NB4 (cell line): ENCODE measurements around the gene SLC51A.

Experiments used
- DNase-seq: peaks from one replicate; pipeline ENCODE4 v3.0.0; 2010; ENCODE audit warnings: low read depth
- H3K4me3 ChIP-seq: one replicate; pipeline ENCODE4 v1.5.1; 2011; ENCODE audit warnings: mild to moderate bottlenecking, low read depth, low read length, moderate library complexity
- MYC ChIP-seq: IDR thresholded peaks from 2 replicates; pipeline ENCODE4 v1.6.1; 2011; ENCODE audit warnings: low read depth, low read length
- POLR2A ChIP-seq: IDR thresholded peaks from 2 replicates; pipeline ENCODE4 v1.6.1; 2011; ENCODE audit warnings: mild to moderate bottlenecking; ENCODE audit not compliant: insufficient read length; ENCODE audit errors: extremely low read depth
- TF ChIP-seq, protein P1 (sequence below): IDR thresholded peaks from 2 replicates; pipeline ENCODE4 v1.6.1; 2011; ENCODE audit warnings: low read depth, low read length
- TF ChIP-seq, protein P2 (sequence below): IDR thresholded peaks from one replicate; pipeline ENCODE4 v1.5.1; 2012; ENCODE audit warnings: low read depth, low read length

The SLC51A gene

DNA sequence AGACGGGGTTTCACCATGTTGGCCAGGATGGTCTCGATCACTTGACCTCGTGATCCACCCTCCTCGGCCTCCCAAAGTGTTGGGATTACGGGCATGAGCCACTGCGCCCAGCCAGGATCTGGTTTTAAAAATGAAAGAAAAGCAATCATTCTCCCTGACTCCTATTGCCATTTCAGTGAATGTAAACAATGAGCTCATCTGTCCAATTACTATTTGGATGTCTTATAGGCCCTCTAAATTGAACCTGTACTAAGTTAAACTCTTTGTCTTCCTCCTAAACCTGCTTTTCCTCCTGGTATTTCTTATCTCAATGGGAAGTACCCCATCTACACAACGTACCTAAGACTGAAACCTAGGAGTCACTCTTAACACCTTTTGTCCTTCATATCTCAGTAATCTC, 47.5 kb downstream of the SLC51A start:
- TF ChIP-seq, protein P1, sequence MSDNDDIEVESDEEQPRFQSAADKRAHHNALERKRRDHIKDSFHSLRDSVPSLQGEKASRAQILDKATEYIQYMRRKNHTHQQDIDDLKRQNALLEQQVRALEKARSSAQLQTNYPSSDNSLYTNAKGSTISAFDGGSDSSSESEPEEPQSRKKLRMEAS = no peak
- TF ChIP-seq MYC (no peak), POLR2A (no peak)
- TF ChIP-seq, protein P2, sequence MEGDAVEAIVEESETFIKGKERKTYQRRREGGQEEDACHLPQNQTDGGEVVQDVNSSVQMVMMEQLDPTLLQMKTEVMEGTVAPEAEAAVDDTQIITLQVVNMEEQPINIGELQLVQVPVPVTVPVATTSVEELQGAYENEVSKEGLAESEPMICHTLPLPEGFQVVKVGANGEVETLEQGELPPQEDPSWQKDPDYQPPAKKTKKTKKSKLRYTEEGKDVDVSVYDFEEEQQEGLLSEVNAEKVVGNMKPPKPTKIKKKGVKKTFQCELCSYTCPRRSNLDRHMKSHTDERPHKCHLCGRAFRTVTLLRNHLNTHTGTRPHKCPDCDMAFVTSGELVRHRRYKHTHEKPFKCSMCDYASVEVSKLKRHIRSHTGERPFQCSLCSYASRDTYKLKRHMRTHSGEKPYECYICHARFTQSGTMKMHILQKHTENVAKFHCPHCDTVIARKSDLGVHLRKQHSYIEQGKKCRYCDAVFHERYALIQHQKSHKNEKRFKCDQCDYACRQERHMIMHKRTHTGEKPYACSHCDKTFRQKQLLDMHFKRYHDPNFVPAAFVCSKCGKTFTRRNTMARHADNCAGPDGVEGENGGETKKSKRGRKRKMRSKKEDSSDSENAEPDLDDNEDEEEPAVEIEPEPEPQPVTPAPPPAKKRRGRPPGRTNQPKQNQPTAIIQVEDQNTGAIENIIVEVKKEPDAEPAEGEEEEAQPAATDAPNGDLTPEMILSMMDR = no peak
- H3K4me3 ChIP-seq = no peak overlapping the region

GRCh38 chr3:196268284-196269163, 52.2 kb downstream of the SLC51A start:
- DNase-seq = no peak
- TF ChIP-seq POLR2A (no peak), MYC (no peak)
- TF ChIP-seq, protein P2 = no peak
- TF ChIP-seq, protein P1 = no peak
- no peak overlapping the region for H3K4me3 ChIP-seq

More for the DNA sequence above, 47.5 kb downstream of the SLC51A start:
- no peak for DNase-seq

DNA sequence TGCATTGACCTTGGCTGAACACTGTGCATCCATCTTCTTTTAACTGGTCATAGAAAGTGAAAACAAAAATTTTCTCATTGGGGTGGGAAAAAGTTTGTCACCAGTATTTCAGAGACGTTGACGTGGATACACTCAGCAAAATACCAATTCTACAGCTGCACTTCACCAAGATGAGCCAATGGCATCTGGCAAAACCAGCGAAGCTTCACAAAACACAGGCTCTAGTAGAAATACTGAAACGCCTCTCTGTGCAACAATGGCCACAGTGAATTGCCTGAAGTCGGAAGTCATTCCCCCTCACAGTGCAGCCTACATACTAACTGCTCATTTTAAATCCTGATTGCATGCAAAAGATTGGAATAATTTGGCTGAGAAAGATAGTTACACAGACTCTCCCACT, 54.2 kb downstream of the SLC51A start:
- TF ChIP-seq, protein P2 = no peak
- TF ChIP-seq POLR2A (no peak), MYC (no peak)
- TF ChIP-seq, protein P1 = no peak
- no peak for DNase-seq

DNA sequence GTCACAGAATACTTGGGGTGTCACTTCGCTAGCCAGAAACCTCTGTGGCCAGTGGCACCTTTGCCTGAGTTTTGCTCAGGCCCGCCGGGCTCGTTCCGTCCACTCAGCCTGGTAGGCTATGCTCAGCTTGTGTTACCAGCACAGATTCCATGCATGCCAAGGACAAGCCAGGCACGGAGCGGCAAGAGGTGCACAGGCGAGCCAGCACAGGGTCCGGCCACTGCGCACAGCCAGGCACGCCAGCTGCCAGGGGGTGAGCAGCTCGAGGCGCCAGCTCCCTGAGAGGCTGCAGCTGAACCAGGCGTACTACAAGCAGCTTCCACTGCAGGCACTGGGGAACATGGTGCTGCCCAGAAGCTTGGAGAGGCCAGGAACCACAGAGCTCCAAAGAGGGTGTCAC, 56.5 kb downstream of the SLC51A start:
- H3K4me3 ChIP-seq = no peak overlapping the region
- TF ChIP-seq POLR2A (no peak), MYC (no peak)
- TF ChIP-seq, protein P1 = no peak
- TF ChIP-seq, protein P2 = no peak
- DNase-seq = no peak

More for the DNA sequence above, 54.2 kb downstream of the SLC51A start:
- no peak overlapping the region for H3K4me3 ChIP-seq

GRCh38 chr3:196273655-196274054, 57.3 kb downstream of the SLC51A start:
- DNase-seq = no peak
- TF ChIP-seq POLR2A = no peak
- TF ChIP-seq, protein P1 = no peak
- H3K4me3 ChIP-seq = no peak overlapping the region

GRCh38 chr3:196274585-196274984, 58.3 kb downstream of the SLC51A start:
- H3K4me3 ChIP-seq = no peak overlapping the region
- no peak for DNase-seq

More at GRCh38 chr3:196274585-196274984, 58.3 kb downstream of the SLC51A start:
- TF ChIP-seq, protein P2 = no peak
- TF ChIP-seq MYC (no peak), POLR2A (no peak)
- TF ChIP-seq, protein P1 = no peak
